Activated naive CD4-positive, alpha-beta T cell treated with anti-CD3 and anti-CD28 coated beads for 36 hours (primary cell): ENCODE measurements around the gene BASP1. TPM values are rescaled to one million over a fixed set of nuclear protein-coding genes. Genes with fewer than 3 reads are reported as not detected.

Experiments
- CTCF ChIA-PET: fragments of 350-600 bp; sonication (Branson Sonifier 250); formaldehyde crosslinking; loops from one replicate; lab custom pipeline; 2021; ENCODE audit warnings: antibody characterized with exemption; lab: Charles Lee
- DNase-seq: peaks from one replicate; pipeline ENCODE4 v3.0.0-alpha.2; 2020
- H3K27ac Mint-ChIP-seq: one replicate; pipeline ENCODE4 v1.8.0; 2021; ENCODE audit warnings: mild to moderate bottlenecking, mixed read lengths
- H3K27me3 Mint-ChIP-seq: one replicate; pipeline ENCODE4 v1.8.0; 2021; ENCODE audit warnings: low read depth, mixed read lengths
- H3K36me3 Mint-ChIP-seq: one replicate; pipeline ENCODE4 v1.8.0; 2021; ENCODE audit warnings: low read depth, mixed read lengths
- H3K4me1 Mint-ChIP-seq: one replicate; pipeline ENCODE4 v1.8.0; 2021; ENCODE audit warnings: low read depth, mixed read lengths
- H3K4me3 Mint-ChIP-seq: one replicate; pipeline ENCODE4 v1.8.0; 2021; ENCODE audit warnings: mild to moderate bottlenecking, moderate library complexity, mixed read lengths
- H3K9me3 Mint-ChIP-seq: one replicate; pipeline ENCODE4 v1.8.0; 2021; ENCODE audit warnings: mixed read lengths
- intact Hi-C: fragments of 100-400 bp; cut with micrococcal nuclease; formaldehyde crosslinking; loops from one replicate; pipeline ENCODE4 v1.15.1; 2023
- total RNA-seq, 2 experiments: library from RNA; stranded (reverse); gene quantifications; one replicate each; pipeline ENCODE4 v1.2.3, GENCODE V29; 2021

BASP1 gene
- total RNA-seq, 2 experiments from 2014 or later = 0.62 to 0.94 TPM

DNA sequence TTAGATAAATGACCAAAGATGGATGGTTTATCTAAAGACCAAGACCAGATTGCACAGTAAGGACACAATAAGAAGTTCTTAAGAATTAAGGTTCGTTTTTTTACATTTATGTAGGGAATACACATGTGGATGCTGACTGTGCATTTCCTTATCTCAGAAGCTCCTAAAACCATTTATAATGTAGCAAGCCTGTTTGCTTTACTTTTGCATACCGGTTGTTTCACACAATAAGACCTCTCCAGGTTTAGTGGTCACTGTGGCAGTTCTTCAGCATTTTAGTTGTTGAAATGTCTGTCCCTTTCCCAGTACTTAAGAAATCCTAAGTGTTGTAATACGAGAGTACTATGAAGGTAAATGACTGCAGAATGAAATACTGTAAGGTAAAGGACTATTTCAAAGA is 43.6 kb downstream of the BASP1 start:
- no peak overlapping the region for H3K27ac Mint-ChIP-seq
- H3K27me3 Mint-ChIP-seq = no peaks in the 10 kb centered on the region
- CTCF ChIA-PET = no interaction called here
- H3K4me1 Mint-ChIP-seq = no peaks in the 10 kb centered on the region
- no peak overlapping the region for H3K4me3 Mint-ChIP-seq
- intact Hi-C loops = no loop called here
- H3K9me3 Mint-ChIP-seq = peaks cover 5% of the 10 kb centered on the region
- H3K36me3 Mint-ChIP-seq = no peaks in the 10 kb centered on the region
- no peak for DNase-seq

DNA sequence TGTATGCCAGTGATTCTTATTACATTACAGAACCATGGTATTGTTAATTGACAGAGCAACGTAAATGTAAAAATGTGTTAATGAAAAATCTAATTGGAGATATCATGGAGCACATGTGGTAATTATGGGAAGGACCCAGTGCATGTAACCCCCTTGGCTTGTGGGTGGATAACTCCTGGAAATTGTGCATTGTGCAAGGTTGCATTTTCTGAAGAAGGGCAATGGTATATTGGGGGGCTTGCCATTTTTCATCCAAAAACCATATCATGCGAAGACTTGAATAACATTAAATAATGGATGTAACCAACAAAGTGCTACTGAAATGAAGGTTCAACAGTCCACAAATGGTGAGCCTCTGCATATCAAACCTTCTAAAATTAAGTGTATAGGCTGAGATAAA is 47.6 kb downstream of the BASP1 start:
- Mint-ChIP-seq H3K4me1 (no peaks in the 10 kb centered on the region), H3K27ac (no peak overlapping the region), H3K27me3 (no peaks in the 10 kb centered on the region), H3K4me3 (no peak overlapping the region), H3K9me3 (no peaks in the 10 kb centered on the region), H3K36me3 (no peaks in the 10 kb centered on the region)
- CTCF ChIA-PET = no interaction called here
- intact Hi-C loops = no loop called here
- DNase-seq = no peak

DNA sequence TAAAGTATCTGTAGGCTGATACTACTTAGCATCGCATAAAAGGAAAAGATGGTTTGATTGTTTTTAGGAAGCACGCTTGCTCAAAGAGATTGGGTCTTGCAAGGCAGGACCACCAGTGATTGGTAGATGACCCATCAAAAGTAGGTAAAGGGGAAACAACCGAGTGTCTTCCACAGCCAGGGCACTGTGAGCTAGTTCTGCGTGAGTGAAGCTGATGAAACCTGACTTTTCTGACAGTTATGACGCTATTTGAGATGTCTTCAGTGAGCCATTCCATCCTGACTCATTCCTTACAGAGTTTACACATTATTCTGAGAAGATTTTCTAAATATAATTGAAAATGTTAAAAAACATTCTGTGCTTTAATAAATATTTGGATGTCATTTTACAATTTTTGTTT is 49.7 kb downstream of the BASP1 start:
- Mint-ChIP-seq H3K27me3 (no peaks in the 10 kb centered on the region), H3K4me1 (no peaks in the 10 kb centered on the region), H3K36me3 (no peaks in the 10 kb centered on the region), H3K9me3 (no peaks in the 10 kb centered on the region), H3K4me3 (no peak overlapping the region), H3K27ac (no peak overlapping the region)
- CTCF ChIA-PET = interaction anchor here (0.6 kb wide), 2 partner anchors 77 to 181 kb away, joined by 3 to 5 read pairs; no protein-coding TSS in a partner anchor
- intact Hi-C loops = no loop called here
- no peak for DNase-seq

DNA sequence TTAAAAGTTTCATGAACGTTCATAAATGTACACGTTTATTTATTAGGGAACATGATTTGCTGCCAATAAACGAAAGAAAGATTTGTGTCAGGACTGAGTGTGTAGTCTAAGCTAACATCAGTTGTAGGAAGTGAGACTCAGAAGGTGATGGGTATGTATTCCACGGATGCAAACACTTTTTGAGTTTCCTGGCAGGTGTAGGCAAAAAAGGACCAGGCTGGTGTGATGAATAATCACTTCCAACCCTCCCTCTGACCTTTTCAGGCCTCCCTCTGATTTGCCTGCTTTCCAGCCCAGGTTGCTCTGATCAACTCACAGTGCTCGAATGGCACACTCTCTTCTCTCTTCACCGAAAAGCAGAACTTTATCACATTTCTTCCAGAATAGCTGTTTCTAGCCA is 51.8 kb downstream of the BASP1 start:
- no peaks in the 10 kb centered on the region for H3K36me3 Mint-ChIP-seq
- CTCF ChIA-PET = interaction anchor here (0.6 kb wide), 1 partner anchor 466 kb away, joined by 3 read pairs; no protein-coding TSS in a partner anchor
- intact Hi-C loops = no loop called here
- DNase-seq = no peak
- H3K9me3 Mint-ChIP-seq = no peaks in the 10 kb centered on the region
- no peaks in the 10 kb centered on the region for H3K27me3 Mint-ChIP-seq
- H3K4me3 Mint-ChIP-seq = no peak overlapping the region
- H3K4me1 Mint-ChIP-seq = no peaks in the 10 kb centered on the region
- no peak overlapping the region for H3K27ac Mint-ChIP-seq

DNA sequence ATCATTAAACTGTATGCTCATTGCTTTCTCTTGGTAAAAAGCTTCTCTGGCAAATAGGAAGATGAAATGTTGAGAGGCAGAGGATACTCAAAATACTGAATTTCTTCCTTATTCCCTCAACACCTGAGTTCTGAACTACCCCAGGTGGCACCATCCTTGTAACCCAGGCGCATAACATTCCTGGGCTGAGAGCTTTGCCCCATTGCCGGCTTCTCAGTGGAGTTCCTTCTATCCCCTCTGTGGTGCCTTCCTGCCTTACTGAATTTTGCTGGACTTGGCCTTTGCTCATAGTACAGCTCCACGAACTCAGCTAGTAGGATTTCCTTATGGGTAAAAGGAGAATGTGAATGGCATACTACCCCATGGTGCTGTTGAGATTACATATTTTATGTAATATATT is 54.7 kb downstream of the BASP1 start:
- H3K27ac Mint-ChIP-seq = no peak overlapping the region
- H3K9me3 Mint-ChIP-seq = no peaks in the 10 kb centered on the region
- CTCF ChIA-PET = no interaction called here
- no peaks in the 10 kb centered on the region for H3K27me3 Mint-ChIP-seq
- H3K36me3 Mint-ChIP-seq = no peaks in the 10 kb centered on the region
- H3K4me3 Mint-ChIP-seq = no peak overlapping the region
- DNase-seq = no peak
- H3K4me1 Mint-ChIP-seq = no peaks in the 10 kb centered on the region
- intact Hi-C loops = no loop called here

DNA sequence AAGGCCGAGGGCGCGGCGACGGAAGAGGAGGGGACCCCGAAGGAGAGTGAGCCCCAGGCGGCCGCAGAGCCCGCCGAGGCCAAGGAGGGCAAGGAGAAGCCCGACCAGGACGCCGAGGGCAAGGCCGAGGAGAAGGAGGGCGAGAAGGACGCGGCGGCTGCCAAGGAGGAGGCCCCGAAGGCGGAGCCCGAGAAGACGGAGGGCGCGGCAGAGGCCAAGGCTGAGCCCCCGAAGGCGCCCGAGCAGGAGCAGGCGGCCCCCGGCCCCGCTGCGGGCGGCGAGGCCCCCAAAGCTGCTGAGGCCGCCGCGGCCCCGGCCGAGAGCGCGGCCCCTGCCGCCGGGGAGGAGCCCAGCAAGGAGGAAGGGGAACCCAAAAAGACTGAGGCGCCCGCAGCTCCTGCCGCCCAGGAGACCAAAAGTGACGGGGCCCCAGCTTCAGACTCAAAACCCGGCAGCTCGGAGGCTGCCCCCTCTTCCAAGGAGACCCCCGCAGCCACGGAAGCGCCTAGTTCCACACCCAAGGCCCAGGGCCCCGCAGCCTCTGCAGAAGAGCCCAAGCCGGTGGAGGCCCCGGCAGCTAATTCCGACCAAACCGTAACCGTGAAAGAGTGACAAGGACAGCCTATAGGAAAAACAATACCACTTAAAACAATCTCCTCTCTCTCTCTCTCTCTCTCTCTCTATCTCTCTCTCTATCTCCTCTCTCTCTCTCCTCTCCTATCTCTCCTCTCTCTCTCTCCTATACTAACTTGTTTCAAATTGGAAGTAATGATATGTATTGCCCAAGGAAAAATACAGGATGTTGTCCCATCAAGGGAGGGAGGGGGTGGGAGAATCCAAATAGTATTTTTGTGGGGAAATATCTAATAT is 58.1 kb downstream of the BASP1 start:
- no peak for DNase-seq
- CTCF ChIA-PET = no interaction called here
- H3K36me3 Mint-ChIP-seq = no peaks in the 10 kb centered on the region

DNA sequence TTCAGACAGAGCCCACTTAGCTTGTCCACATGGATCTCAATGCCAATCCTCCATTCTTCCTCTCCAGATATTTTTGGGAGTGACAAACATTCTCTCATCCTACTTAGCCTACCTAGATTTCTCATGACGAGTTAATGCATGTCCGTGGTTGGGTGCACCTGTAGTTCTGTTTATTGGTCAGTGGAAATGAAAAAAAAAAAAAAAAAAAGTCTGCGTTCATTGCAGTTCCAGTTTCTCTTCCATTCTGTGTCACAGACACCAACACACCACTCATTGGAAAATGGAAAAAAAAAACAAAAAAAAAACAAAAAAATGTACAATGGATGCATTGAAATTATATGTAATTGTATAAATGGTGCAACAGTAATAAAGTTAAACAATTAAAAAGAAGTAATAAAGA is 59.0 kb downstream of the BASP1 start:
- Mint-ChIP-seq H3K36me3 (no peaks in the 10 kb centered on the region), H3K27me3 (no peaks in the 10 kb centered on the region), H3K9me3 (no peaks in the 10 kb centered on the region), H3K4me1 (no peaks in the 10 kb centered on the region), H3K4me3 (no peak overlapping the region), H3K27ac (no peak overlapping the region)
- intact Hi-C loops = no loop called here
- CTCF ChIA-PET = no interaction called here
- DNase-seq = no peak

More for the DNA sequence above, 58.1 kb downstream of the BASP1 start:
- no peaks in the 10 kb centered on the region for H3K9me3 Mint-ChIP-seq
- H3K4me3 Mint-ChIP-seq = no peak overlapping the region
- H3K4me1 Mint-ChIP-seq = no peaks in the 10 kb centered on the region
- intact Hi-C loops = no loop called here
- no peaks in the 10 kb centered on the region for H3K27me3 Mint-ChIP-seq
- no peak overlapping the region for H3K27ac Mint-ChIP-seq

DNA sequence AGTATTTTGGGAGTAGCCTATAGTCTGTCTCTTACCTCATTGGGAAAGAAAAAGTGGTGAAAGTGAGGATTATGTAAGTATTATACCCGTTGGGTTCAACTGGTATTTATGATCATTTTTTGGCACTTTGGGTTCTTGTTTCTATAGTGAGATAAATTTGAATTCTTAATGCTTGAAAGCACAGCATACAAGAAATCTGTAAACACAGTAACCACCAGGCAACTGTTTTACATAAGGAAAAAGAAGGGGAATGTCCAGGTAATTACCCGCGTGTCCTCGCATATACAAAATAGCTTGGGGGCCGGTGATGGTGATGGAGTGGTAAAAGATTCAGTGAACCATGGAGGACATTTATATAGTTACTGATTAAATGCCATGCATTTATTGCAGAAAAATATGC is 60.5 kb downstream of the BASP1 start:
- H3K27ac Mint-ChIP-seq = no peak overlapping the region
- peaks cover 6% of the 10 kb centered on the region for H3K4me1 Mint-ChIP-seq
- CTCF ChIA-PET = interaction anchor here (0.6 kb wide), 1 partner anchor 43 kb away, joined by 3 read pairs; no protein-coding TSS in a partner anchor
- H3K4me3 Mint-ChIP-seq = no peak overlapping the region
- no peak for DNase-seq
- intact Hi-C loops = no loop called here
- H3K9me3 Mint-ChIP-seq = no peaks in the 10 kb centered on the region
- no peaks in the 10 kb centered on the region for H3K36me3 Mint-ChIP-seq
- no peaks in the 10 kb centered on the region for H3K27me3 Mint-ChIP-seq

DNA sequence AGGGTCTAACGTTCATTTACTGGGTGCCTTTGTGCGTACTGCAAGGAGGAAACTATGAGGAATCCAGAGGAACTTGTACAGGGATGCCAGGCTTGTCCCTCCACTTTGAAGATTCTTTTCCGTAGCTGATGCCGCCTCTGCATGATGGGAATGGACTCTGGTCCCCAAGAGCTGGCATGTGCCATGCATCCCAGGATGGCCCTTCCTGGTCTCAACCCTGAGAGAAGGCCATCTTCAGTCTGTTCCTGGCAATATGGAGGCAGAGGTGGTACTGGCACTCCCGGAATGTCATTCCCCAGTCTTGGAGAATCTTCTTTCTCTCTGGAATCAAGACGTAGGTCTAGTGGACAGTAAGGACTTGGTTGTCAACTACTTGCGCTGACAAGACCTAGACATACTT is 61.5 kb downstream of the BASP1 start:
- Mint-ChIP-seq H3K9me3 (no peaks in the 10 kb centered on the region), H3K4me3 (no peak overlapping the region), H3K27ac (no peak overlapping the region), H3K27me3 (no peaks in the 10 kb centered on the region), H3K36me3 (no peaks in the 10 kb centered on the region), H3K4me1 (peaks cover 6% of the 10 kb centered on the region)
- CTCF ChIA-PET = no interaction called here
- intact Hi-C loops = no loop called here
- DNase-seq = no peak

DNA sequence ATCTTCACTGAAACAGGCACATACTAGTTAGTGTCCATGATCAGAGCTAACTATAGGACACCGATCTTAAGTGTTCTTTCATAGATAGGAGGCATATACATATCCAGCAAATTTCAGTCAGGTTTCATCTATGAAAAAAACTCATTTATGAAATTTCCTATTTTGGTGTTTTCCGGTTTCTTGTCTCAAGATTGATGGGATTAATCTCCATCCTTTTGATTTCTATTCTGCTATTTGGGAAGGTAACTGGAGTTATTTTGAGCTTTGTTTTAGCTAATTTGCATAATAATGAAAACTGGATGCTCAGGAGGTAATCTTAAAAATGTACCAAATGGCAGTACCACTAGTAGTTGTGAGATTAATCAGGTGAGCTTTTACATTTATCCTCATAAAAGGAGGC is 62.1 kb downstream of the BASP1 start:
- intact Hi-C loops = no loop called here
- no peaks in the 10 kb centered on the region for H3K36me3 Mint-ChIP-seq
- no peak overlapping the region for H3K27ac Mint-ChIP-seq
- CTCF ChIA-PET = no interaction called here
- H3K4me1 Mint-ChIP-seq = peaks cover 6% of the 10 kb centered on the region
- H3K9me3 Mint-ChIP-seq = no peaks in the 10 kb centered on the region
- no peaks in the 10 kb centered on the region for H3K27me3 Mint-ChIP-seq
- H3K4me3 Mint-ChIP-seq = no peak overlapping the region
- DNase-seq = no peak

DNA sequence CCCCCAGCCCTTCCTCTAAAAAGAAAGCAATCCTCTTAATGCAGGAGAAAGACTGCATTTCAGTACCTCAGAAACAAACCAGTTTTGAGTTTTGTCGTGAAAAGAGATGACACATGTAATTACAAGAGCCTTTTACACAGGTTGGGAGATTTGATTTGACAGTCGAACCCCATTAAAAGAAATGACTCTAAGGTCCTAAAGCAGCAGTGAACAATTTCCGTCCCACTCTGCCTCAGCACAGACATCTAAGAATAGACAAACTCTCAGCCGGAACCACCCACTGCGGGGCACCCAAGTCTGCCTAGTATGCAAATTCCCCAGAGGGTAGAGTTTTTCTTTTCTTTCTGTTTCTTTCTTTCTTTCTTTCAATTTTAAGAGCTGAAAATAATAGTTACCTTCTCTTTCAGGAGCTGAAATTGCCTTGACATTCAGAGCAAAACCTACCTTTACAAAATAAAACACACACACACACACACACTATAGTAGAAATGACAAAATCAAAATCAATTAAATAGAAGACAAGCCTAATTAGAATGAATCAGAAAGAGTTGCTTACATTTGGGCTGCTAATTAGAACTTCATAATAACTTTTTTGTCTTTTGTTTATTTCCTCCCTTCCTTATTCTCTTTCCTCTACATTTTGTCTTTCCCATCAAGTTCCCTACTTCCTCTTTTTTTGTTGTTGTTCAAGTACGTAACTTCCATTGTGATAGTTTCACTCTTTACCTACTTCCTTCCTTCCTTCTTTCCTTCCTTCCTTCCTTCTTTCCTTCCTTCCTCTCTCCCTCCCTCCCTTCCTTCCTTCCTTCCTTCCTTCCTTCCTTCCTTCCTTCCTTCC is 65.1 kb downstream of the BASP1 start:
- no peaks in the 10 kb centered on the region for H3K27me3 Mint-ChIP-seq
- peak; percentile 10 for DNase-seq
- no peak overlapping the region for H3K27ac Mint-ChIP-seq
- intact Hi-C loops = no loop called here
- H3K4me3 Mint-ChIP-seq = no peak overlapping the region
- CTCF ChIA-PET = no interaction called here
- peaks cover 6% of the 10 kb centered on the region for H3K4me1 Mint-ChIP-seq
- H3K36me3 Mint-ChIP-seq = no peaks in the 10 kb centered on the region
- H3K9me3 Mint-ChIP-seq = no peaks in the 10 kb centered on the region

DNA sequence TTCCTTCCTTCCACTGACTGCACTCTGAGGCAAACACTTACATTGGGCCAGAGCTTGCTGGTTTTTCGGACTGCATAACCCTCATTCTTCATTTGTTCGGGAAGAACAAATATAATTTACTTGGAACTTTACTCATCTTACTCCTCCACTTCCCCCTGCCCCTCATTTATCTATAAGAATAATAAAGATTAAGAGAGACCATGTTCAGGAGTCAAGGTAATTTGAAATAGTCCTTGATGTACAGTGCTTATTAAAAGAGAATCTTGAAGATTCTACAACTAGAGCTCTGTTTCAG is 65.6 kb downstream of the BASP1 start:
- Mint-ChIP-seq H3K36me3 (no peaks in the 10 kb centered on the region), H3K9me3 (no peaks in the 10 kb centered on the region), H3K4me3 (no peak overlapping the region), H3K4me1 (peaks cover 6% of the 10 kb centered on the region), H3K27me3 (no peaks in the 10 kb centered on the region), H3K27ac (no peak overlapping the region)
- intact Hi-C loops = no loop called here
- CTCF ChIA-PET = no interaction called here
- DNase-seq = no peak
